Transverse colon (tissue), 4 donors: ENCODE data around the gene PLXNB2.

ENCODE experiments used
- CTCF ChIP-seq, 5 experiments: fragments of 200-600 bp in 3 of 5; fragments of 450-650 bp in 2 of 5; sonication (generic) in 3 of 5; IDR thresholded peaks; 1 replicate in 2 of 5; 2 replicates in 3 of 5; pipeline ENCODE4 v1.5.1; 2016 to 2017; ENCODE audit warnings: antibody characterized with exemption in 5 of 5, inconsistent platforms in 3 of 5, mild to moderate bottlenecking in 2 of 5, moderate library complexity in 1 of 5
- POLR2A ChIP-seq: fragments of 450-650 bp; IDR thresholded peaks from one replicate; pipeline ENCODE4 v1.6.1; 2016; ENCODE audit warnings: antibody characterized with exemption, mild to moderate bottlenecking, moderate library complexity
- POLR2AphosphoS5 ChIP-seq, 3 donors: sonication (generic); formaldehyde crosslinking; IDR thresholded peaks; one replicate each; pipeline ENCODE4 v1.6.1; 2016; ENCODE audit warnings: antibody characterized with exemption in 3 of 3

- TF ChIP-seq CTCF (IDR thresholded peaks at IDR 0.05) (no peak), POLR2A (no peak), POLR2AphosphoS5 (IDR thresholded peaks at IDR 0.05) (no peak)
Measured at GRCh38 chr22:50281384-50281760, 26.1 kb downstream of the PLXNB2 start.
